Lower leg skin (tissue), 4 donors: ENCODE results near the gene CSTF2. TPM values are rescaled to one million over a fixed set of nuclear protein-coding genes. Genes with fewer than 3 reads are reported as not detected.
"Not testable (repeated sequence)": the region's sequence is repeated elsewhere in the genome, so short reads cannot be mapped to it uniquely, and the experiment has no call there.

Experiments used
- DNase-seq, 2 donors: peaks; one replicate each; pipeline ENCODE4 v3.0.0-alpha.2; 2019; ENCODE audit warnings: low spot score in 2 of 2
- H3K4me3 ChIP-seq: fragments of 200-600 bp; sonication (generic); 2 replicates; pipeline ENCODE4 v1.5.1; 2017; ENCODE audit warnings: mild to moderate bottlenecking, low read depth; ENCODE audit not compliant: poor library complexity, severe bottlenecking
- POLR2A ChIP-seq, 2 donors: fragments of 450-650 bp; IDR thresholded peaks; one replicate each; pipeline ENCODE4 v1.6.1; 2016 to 2017; ENCODE audit warnings: antibody characterized with exemption in 2 of 2, mild to moderate bottlenecking in 1 of 2, moderate library complexity in 1 of 2
- WGBS, 2 donors: methylation state at CpG; one replicate each; pipeline ENCODE4 v1.1.5; 2018; 5-methylcytosine and 5-hydroxymethylcytosine counted together
- intact Hi-C: fragments of 100-400 bp; cut with DNase I; formaldehyde crosslinking; loops from one replicate; pipeline ENCODE4 v1.15.0; 2023; ENCODE audit warnings: low total_unique reads
- total RNA-seq, 4 donors: library from RNA; depleted of rRNA; stranded (reverse); fragments of >200 nt; gene quantifications; one replicate each; pipeline ENCODE4 v1.1.0, GENCODE V29; 2016
- TF ChIP-seq, protein P1 (sequence below), 3 donors: fragments of 450-650 bp; IDR thresholded peaks; one replicate each; pipeline ENCODE4 v1.5.1; 2016; ENCODE audit warnings: antibody characterized with exemption in 3 of 3, mild to moderate bottlenecking in 3 of 3, moderate library complexity in 2 of 3

Gene CSTF2, protein sequence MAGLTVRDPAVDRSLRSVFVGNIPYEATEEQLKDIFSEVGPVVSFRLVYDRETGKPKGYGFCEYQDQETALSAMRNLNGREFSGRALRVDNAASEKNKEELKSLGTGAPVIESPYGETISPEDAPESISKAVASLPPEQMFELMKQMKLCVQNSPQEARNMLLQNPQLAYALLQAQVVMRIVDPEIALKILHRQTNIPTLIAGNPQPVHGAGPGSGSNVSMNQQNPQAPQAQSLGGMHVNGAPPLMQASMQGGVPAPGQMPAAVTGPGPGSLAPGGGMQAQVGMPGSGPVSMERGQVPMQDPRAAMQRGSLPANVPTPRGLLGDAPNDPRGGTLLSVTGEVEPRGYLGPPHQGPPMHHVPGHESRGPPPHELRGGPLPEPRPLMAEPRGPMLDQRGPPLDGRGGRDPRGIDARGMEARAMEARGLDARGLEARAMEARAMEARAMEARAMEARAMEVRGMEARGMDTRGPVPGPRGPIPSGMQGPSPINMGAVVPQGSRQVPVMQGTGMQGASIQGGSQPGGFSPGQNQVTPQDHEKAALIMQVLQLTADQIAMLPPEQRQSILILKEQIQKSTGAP
- total RNA-seq = 10 to 100 TPM in 3 of 4 donors, 1 to 10 TPM in 1; 8.0 to 10.9 (median 10.6) TPM

DNA sequence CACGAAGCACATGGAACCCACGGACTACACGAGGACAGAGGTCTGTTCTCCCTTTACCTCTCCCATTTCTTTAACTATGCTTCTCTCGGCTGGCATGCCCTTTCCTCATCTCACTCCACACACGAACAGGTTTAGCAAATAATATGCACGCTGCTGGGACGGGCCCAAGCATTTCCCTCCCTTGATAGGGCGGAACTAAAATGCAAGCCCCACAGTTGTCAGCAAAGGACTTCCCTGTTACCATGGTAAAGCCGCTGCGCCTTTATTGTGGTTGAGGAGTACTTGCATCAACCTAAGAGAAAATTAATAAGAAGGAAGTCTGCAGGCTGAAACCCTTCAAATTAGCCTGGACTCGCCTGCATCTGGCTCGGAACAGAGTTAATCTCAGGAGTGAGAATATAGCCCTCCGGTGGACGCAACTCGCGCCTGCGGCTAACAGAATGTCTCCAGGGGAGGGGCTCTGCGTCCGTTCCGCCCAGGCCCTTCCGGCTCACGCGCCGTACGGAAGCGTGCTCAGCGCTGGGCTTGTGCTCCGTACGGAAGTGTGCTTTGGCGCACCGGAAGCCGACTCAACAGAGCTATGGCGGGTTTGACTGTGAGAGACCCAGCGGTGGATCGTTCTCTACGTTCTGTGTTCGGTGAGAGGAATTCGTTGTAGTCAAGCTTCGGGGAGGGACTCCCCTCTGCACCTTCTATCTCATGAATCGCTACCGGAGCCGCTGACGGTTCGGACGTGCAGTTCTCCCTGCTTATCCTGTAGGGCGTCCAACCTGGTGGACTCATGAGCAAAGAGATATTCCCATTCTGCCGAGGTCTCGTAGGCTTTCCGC lies at the start of gene CSTF2:
Gene CSTF2 (plus strand): TSS at position 555 of the 830 bp plus-strand sequence. CDS start 26 bp downstream, at position 581.
- DNase-seq = peak; percentile 50 to 94
- intact Hi-C loops = no loop called here
- WGBS, 2 donors = 0 to 33% methylated on average over 11 to 49 of the region's 49 CpGs
- H3K4me3 ChIP-seq = peak within 1 kb of the TSS; percentile 45
- TF ChIP-seq, protein P1, sequence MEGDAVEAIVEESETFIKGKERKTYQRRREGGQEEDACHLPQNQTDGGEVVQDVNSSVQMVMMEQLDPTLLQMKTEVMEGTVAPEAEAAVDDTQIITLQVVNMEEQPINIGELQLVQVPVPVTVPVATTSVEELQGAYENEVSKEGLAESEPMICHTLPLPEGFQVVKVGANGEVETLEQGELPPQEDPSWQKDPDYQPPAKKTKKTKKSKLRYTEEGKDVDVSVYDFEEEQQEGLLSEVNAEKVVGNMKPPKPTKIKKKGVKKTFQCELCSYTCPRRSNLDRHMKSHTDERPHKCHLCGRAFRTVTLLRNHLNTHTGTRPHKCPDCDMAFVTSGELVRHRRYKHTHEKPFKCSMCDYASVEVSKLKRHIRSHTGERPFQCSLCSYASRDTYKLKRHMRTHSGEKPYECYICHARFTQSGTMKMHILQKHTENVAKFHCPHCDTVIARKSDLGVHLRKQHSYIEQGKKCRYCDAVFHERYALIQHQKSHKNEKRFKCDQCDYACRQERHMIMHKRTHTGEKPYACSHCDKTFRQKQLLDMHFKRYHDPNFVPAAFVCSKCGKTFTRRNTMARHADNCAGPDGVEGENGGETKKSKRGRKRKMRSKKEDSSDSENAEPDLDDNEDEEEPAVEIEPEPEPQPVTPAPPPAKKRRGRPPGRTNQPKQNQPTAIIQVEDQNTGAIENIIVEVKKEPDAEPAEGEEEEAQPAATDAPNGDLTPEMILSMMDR (IDR thresholded peaks at IDR 0.05) = no peak
- no peak for TF ChIP-seq POLR2A (IDR thresholded peaks at IDR 0.05)

DNA sequence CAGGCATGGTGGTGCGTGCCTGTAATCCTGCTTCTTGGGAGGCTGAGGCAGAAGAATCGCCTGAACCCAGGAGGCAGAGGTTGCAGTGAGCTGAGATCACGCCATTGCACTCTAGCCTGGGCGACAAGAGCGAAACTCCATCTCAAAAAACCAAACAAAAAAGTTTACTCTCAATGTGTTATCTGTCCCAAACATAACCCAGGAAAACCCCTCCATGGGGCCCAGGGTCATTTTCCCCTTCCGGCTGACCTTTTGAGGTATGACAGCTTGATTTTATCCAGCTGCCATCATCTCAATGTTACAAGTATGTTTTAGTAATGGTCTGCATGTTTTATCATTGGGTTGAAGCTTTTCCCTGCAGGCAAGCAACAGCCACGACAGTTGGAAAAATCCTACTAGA lies 23.8 kb upstream of the CSTF2 start:
- intact Hi-C loops, H3K4me3 ChIP-seq, DNase-seq: not testable (repeated sequence)
- 90 to 92% methylated on average over 7 of the region's 7 CpGs for WGBS, 2 donors

DNA sequence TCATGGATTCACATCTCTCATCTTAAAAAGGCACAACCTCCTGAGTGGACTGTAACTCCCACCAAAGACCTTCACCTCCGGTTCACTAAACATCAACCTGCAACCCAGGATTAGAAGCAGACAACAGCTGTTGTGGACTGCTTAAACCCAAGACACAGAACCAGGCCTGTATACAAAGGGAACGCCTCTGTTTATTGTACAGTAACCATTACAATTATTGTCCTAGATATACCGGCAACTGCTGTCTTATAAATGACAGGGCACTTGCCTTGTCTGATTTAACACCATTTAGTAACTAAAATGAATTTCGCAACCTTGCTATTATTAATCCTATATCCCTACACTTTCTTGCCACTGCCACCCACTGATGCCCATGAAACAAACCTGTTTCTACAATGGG lies 22.8 kb upstream of the CSTF2 start:
- WGBS, 2 donors = 87 to 89% methylated on average over 4 of the region's 4 CpGs
- no peak overlapping the region for H3K4me3 ChIP-seq
- DNase-seq = no peak
- TF ChIP-seq POLR2A (IDR thresholded peaks at IDR 0.05) = no peak
- TF ChIP-seq, protein P1 (IDR thresholded peaks at IDR 0.05) = no peak
- intact Hi-C loops = no loop called here

DNA sequence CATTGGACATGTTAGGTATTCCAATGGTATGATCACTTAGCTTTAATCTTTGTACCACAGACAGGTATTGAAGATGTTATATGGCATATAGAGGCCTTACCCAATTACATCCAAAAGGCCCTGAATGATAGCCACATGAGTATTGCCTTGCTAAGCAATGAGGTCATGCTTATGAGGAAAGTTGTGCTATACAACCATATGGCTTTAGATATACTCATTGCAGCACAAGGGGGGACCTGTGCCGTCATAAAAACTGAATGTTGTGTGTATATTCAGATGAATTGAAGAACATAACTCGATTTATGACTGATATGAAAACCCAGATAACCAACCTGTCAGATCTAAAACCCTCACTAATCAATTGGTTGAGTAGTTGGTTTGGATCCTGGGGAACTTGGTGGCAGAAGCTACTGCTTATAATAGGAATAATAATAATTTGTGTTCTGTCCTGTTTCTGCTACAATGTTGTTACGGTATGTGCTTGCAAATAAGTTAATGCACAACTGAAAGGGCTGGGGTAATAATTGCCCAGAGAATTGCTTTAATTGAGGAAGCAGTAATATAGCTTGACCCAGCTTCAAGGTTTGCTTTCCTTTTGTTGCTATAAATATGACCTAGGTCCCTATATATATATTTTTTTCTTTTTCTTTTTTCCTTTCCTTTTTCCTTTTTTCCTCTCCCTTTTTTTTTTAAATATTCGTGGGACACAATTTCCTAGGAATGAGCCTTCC lies 21.5 kb upstream of the CSTF2 start:
- TF ChIP-seq, protein P1 (IDR thresholded peaks at IDR 0.05) = no peak
- no peak for TF ChIP-seq POLR2A (IDR thresholded peaks at IDR 0.05)
- DNase-seq = no peak
- 56 to 70% methylated on average over 4 of the region's 4 CpGs for WGBS, 2 donors
- intact Hi-C loops = no loop called here
- no peak overlapping the region for H3K4me3 ChIP-seq

DNA sequence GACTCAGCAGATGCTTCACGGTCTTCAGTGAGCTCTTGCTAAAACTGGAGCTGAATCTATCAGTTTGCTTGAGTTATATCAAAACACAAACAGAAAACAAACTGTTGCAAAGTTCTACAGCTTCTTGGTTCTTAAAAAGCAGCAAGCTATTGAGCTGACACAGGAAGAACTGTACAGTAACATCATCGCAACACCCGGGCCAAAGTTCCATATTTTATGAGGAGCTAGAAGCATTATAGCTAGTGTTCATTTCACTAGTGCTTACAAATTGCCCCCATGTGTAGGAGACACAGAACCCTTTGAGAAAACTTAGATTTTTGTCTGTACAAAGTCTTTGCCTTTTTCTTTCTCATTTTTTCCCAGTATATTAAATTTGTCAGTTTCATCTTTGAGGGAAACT lies 17.3 kb upstream of the CSTF2 start:
- no peak for DNase-seq
- H3K4me3 ChIP-seq = no peak overlapping the region
- TF ChIP-seq, protein P1 (IDR thresholded peaks at IDR 0.05) = no peak
- TF ChIP-seq POLR2A (IDR thresholded peaks at IDR 0.05) = no peak
- 72 to 91% methylated on average over 3 of the region's 3 CpGs for WGBS, 2 donors
- intact Hi-C loops = no loop called here
